NCI-H2107 (cell line): ENCODE results near the gene DOK7.
A peak's percentile ranks its signal among the peaks of the same experiment; 100 is the strongest.
"Not testable (repeated sequence)": the region's sequence is repeated elsewhere in the genome, so short reads cannot be mapped to it uniquely, and the experiment has no call there.

Source experiments
- DNase-seq: peaks from one replicate; lab custom pipeline; 2025; lab: John Stamatoyannopoulos, UW

Gene DOK7

GRCh38 chr4:3442959-3443749 is 20.0 kb upstream of the DOK7 start:
- DNase-seq = no peak

DNA sequence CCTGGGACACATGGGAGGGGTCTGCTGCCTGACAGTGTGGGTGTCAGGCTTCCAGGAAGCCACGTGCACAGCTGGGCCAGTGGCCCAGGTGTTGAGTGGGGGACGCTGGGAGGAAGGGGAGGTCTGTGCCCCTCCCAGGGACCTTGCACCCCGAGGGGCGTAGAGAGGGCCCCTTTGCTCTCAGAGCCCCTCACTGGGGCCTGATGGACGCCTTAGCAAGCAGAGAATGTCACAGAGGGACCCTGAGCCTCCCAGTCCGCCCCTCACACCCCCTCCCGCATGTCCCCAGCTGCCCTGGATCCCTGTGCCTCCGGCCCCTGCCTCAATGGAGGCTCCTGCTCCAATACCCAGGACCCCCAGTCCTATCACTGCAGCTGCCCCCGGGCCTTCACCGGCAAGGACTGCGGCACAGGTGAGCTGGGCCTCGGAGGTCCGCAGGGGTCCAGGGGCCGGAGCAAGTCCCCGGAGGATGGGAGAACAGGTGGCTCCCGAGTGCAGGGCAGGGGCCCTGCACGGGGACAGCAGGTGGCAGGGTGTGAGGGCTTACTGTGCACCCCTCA is 19.3 kb upstream of the DOK7 start:
- DNase-seq = no peak

- DNase-seq = no peak
Observed at GRCh38 chr4:3444351-3445110, 18.6 kb upstream of the DOK7 start.

DNA sequence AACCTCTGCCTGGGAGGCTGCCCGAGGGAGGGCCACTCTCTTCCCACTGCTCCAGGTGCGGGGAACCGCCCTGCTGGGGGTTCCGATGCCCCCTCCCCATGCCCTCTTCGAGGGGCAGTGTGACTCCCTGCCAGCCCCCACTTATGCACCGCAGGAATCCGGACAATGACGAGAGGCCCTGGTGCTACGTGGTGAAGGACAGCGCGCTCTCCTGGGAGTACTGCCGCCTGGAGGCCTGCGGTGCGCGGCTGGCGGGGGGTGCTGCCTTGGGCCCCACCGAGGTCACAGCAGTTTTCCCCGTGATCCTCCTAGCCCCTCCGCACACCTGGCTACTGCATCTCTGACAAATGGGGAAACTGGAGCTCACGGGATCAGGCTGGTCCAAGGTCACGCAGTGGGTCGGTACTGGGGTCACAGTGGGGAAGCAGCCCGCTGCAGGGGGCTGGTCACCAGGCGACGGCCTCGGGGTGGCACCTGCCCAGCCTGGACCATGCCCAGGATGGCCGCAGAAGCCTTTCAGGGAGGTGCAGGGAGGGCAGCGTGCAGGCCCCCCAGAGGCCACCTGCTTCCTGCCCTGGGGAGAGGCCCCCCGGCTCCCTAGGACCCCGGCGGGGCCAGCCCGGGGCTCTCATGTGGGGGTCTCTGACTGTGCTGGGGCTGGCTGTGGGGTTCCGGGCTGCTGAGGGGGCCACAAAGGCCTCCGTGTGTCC is 17.8 kb upstream of the DOK7 start:
- DNase-seq = no peak

- DNase-seq = no peak
Observed at GRCh38 chr4:3445829-3446545, 17.1 kb upstream of the DOK7 start.

DNA sequence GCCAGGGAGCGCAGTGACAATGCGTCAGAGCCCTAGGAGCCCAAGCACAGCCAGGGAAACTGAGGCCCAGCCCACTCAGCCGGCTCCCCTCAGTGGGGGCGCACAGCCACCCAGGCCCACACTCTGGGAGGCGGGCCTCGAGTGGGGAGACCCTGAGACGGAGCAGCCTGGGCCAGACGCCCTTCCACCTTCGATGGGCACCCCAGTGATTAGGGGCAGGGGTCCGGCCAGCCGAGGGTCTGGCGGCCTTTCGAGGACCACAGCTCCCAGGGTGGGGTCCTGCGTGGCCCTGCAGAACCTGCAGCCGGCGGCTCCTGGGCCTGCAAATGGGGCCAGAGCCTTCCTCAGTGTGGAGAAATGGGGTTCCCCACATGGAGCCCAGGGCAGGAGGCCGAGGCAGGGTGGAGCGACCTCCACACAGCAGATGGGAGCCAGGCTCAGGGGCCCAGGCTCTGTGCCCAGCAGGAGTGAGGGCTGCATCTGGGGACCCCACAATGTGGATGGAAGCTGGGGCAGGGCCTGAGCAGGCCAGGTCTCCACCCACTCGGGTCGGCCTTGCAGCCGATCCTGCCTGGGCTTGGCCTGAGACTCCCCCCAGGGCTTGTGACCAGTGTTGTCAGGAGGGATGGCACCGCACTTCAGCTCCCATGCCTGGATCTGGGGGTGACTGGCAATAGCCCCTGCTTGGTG is 16.3 kb upstream of the DOK7 start:
- no peak for DNase-seq

GRCh38 chr4:3447431-3448395 is 15.4 kb upstream of the DOK7 start:
- DNase-seq = no peak

DNA sequence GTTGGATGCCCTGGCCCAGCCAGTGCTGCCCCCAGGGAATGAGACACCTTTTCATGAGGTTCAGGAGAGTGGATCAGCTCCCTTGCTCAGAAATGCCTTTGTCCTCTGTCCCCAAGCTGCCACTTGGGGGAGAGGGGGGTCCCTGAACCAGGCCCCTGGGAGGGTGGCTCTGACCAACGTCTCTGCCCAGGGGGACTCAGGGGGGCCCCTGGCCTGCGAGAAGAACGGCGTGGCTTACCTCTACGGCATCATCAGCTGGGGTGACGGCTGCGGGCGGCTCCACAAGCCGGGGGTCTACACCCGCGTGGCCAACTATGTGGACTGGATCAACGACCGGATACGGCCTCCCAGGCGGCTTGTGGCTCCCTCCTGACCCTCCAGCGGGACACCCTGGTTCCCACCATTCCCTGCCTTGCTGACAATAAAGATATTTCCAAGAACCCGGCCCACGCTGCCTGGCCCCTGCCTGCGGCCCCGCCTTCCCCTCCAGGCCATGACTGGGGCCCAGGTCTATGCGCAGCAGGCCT is 14.0 kb upstream of the DOK7 start:
- DNase-seq = no peak

GRCh38 chr4:3449574-3450534 is 13.3 kb upstream of the DOK7 start:
- DNase-seq = no peak

- no peak for DNase-seq
Observed at GRCh38 chr4:3450643-3451042, 12.5 kb upstream of the DOK7 start.

- no peak for DNase-seq
Observed at GRCh38 chr4:3451956-3452355, 11.2 kb upstream of the DOK7 start.

GRCh38 chr4:3452376-3452775 is 10.7 kb upstream of the DOK7 start:
- DNase-seq = no peak

- not testable (repeated sequence) for DNase-seq
Observed at GRCh38 chr4:3455596-3455995, 7.5 kb upstream of the DOK7 start.

GRCh38 chr4:3458371-3458770 is 4.7 kb upstream of the DOK7 start:
- no peak for DNase-seq

DNA sequence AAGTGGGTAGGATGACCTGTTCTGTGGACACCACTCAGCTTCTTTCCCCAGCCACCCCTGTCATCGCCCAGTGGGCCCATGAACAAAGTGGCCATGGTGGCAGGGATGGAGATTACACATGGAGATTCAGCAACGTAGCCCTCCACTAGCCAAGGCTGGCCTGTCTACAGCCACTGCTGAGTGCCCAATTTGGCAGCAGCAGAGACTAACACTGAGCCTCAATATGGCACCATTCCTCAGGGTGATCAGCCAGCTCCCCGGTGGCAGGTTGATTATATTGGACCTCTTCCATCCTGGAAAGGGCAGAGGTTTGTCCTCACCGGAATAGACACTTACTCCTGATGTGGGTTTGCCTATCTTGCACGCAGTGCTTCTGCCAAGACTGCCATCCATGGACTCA is 4.0 kb upstream of the DOK7 start:
- not testable (repeated sequence) for DNase-seq

DNA sequence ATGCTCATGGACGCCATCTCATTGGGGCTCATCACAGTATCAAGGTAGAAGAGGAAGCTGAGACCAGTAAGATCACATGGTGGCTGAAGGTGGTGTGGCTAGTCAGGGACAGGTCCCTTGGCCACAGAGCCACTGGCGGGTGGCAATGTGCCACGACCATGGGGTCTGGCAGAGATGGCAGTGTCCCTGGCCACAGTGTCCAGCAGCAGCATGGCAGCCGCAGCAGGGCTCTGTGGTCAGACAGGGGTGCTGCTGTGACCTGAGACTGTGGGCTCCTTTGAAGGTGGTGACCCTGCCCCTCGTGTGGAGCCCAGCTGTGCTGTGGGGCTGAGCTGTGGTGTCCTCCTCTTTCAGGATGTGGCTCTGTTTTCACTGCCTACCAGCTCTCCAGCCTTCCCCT is 2.2 kb upstream of the DOK7 start:
- DNase-seq = no peak

- DNase-seq = peak; percentile 51
Observed at GRCh38 chr4:3461515-3462291, 1.4 kb upstream of the DOK7 start.

DNA sequence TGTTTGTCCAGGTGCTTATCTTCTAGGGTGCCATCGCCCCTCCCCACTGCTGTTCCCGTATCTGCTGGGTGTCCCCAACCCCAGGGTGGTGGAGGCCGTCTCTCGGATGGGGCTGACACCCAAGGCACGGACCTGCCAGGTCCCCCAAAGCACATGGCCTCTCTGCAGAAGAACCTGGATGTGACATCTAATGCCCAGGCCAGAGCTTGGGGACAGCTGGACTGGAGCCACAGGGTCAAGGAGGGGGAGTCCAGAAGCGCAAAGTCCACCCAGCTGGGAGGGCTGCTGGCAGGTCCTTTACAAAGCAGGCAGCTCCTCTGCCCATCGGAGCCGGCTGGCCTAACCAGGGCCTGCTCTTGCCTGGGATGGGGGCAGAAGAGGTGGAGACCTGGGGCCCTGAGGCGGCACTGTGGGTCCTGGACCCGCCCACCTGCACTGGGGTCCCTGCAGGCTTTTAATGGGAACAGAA is 751 bp upstream of the DOK7 start:
- DNase-seq = no peak
